ENCODE results near the gene HMG20B.

Gene HMG20B

DNA sequence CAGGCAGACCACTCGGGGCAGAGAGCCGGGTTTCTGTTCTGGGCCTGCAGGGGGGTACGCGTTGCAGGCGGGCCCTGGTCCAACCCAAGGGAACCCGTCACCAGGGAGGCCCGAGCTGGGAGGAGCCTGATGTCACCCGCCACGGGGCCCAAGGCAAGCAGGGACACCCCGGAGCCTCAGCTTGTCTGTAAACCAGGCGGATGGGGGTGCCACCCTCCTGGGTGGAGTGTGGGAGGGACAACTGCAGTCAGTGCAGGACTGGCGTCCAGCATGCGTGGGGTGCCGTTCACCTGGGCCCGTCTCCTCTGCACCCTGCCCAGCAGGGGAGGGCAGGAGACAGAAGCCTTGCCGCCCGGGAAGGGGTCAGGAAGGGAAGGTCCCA, 46.9 kb downstream of the HMG20B start:
- H3K36me3 ChIP-seq: peaks cover 71% of the 10 kb centered on the region

DNA sequence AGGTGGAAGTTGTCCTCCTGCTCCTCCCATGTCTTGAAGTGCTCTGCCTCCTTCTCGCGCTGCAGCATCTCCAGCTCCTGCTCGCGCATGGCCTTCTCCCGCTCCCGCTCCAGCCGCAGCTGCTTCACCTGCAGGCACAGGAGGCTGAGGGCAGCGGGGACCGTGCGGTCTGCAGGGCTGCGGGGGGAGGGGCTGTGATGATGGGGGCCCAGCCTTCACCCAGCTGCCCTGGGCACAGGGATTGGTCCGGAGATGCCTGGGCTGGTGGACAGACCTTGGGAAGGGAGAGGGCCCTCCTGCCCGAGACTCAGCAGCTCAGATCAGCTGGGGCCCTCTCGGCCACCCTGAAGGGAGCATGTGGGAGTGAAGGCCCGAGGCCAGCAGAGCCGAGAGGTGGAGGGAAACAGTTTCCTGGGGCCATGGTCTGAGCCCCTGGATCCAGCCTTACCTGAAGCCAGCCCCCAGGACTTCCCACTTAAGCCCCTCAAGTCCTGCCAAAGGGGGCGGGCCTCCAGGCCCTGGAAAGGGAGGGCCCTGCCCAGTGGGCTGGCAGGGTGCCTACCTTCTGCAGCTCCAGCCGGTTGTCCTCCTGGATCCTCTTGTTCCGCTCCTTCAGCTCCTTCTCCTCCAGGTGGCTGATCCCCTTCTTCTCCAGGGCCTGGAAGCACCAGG, 47.5 kb downstream of the HMG20B start:
- Histone ChIP-seq H3K4me1 (ENCODE audit: control insufficient read depth in 1 of 2, insufficient read depth in 1 of 2, low read depth in 1 of 2, low read length in 1 of 2) (peaks cover 1 to 3% of the 10 kb centered on the region in 2 experiments), H3K4me3 (ENCODE audit: low read depth in 1 of 2, low read length in 1 of 2) (no peak overlapping the region), H3K27me3 (no peaks in the 10 kb centered on the region), H3K27ac (no peak overlapping the region), H3K9me3 (no peaks in the 10 kb centered on the region), H3K36me3 (peaks cover 66% of the 10 kb centered on the region)
- TF ChIP-seq CTCF (IDR thresholded peaks at IDR 0.05): no peak

More for the DNA sequence above, 46.9 kb downstream of the HMG20B start:
- no peak for TF ChIP-seq CTCF (IDR thresholded peaks at IDR 0.05)
- Histone ChIP-seq H3K9me3 (no peaks in the 10 kb centered on the region), H3K27ac (no peak overlapping the region), H3K4me1 (ENCODE audit: control insufficient read depth in 1 of 2, insufficient read depth in 1 of 2, low read depth in 1 of 2, low read length in 1 of 2) (no peaks in the 10 kb centered on the region), H3K27me3 (no peaks in the 10 kb centered on the region), H3K4me3 (ENCODE audit: low read depth in 1 of 2, low read length in 1 of 2) (no peak overlapping the region)

- Histone ChIP-seq H3K27me3 (no peaks in the 10 kb centered on the region), H3K4me3 (ENCODE audit: low read depth in 1 of 2, low read length in 1 of 2) (no peak overlapping the region), H3K36me3 (peaks cover 59% of the 10 kb centered on the region), H3K27ac (no peak overlapping the region), H3K4me1 (ENCODE audit: control insufficient read depth in 1 of 2, insufficient read depth in 1 of 2, low read depth in 1 of 2, low read length in 1 of 2) (peaks cover 8 to 10% of the 10 kb centered on the region in 2 experiments), H3K9me3 (no peaks in the 10 kb centered on the region)
- TF ChIP-seq CTCF (IDR thresholded peaks at IDR 0.05): no peak
Observed at GRCh38 chr19:3620817-3621547, 48.2 kb downstream of the HMG20B start.

- TF ChIP-seq CTCF (IDR thresholded peaks at IDR 0.05): no peak
- Histone ChIP-seq H3K27ac (no peak overlapping the region), H3K9me3 (no peaks in the 10 kb centered on the region), H3K4me1 (ENCODE audit: control insufficient read depth in 1 of 2, insufficient read depth in 1 of 2, low read depth in 1 of 2, low read length in 1 of 2) (peaks cover 11 to 17% of the 10 kb centered on the region in 2 experiments), H3K27me3 (no peaks in the 10 kb centered on the region), H3K36me3 (peaks cover 53% of the 10 kb centered on the region), H3K4me3 (ENCODE audit: low read depth in 1 of 2, low read length in 1 of 2) (no peak overlapping the region)
Observed at GRCh38 chr19:3621689-3622088, 48.9 kb downstream of the HMG20B start.

DNA sequence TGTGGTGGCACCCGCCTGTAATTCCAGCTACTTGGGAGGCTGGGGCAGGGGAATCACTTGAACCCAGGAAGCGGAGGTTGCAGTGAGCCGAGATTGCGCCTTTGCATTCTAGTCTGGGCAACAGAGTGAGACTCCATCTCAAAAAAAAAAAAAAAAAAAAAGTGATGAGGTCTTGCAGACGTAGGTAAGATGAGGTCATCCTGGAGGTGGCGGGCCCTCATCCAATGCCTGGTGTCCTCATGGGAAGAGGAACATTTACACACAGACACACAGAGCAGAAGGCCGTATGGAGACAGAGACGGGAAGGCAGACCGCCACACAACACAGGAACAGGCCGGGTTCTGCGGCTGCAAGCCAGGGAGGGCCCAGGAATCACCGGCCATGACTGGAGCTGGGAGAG, 49.5 kb downstream of the HMG20B start:
- no peak for TF ChIP-seq CTCF (IDR thresholded peaks at IDR 0.05)
- H3K9me3 ChIP-seq: no peaks in the 10 kb centered on the region
- no peaks in the 10 kb centered on the region for H3K27me3 ChIP-seq
- H3K4me1 ChIP-seq (ENCODE audit: control insufficient read depth in 1 of 2, insufficient read depth in 1 of 2, low read depth in 1 of 2, low read length in 1 of 2): peaks cover 12 to 22% of the 10 kb centered on the region in 2 experiments
- H3K27ac ChIP-seq: no peak overlapping the region
- no peak overlapping the region for H3K4me3 ChIP-seq (ENCODE audit: low read depth in 1 of 2, low read length in 1 of 2)
- H3K36me3 ChIP-seq: peaks cover 48% of the 10 kb centered on the region

Measured in neutrophil (primary cell).